ENCODE results near the gene NCOA6. TPM values are rescaled to one million over a fixed set of nuclear protein-coding genes. Genes with fewer than 3 reads are reported as not detected.

NCOA6 gene
- polyA plus RNA-seq, 2 donors = 12.7 to 22.5 TPM

- no peaks in the 10 kb centered on the region for H3K9me3 ChIP-seq (ENCODE audit: control insufficient read depth in 2 of 2, insufficient read depth in 1 of 2, low read depth in 1 of 2, low read length in 1 of 2)
- 1% methylated on average over 60 to 82 of the region's 82 CpGs for WGBS, 2 donors
- peak within 1 kb of the TSS; percentile 83 for H3K4me3 ChIP-seq (ENCODE audit: low read depth in 1 of 2, low read length in 2 of 2)
- H3K4me1 ChIP-seq (ENCODE audit: control insufficient read depth in 2 of 2, insufficient read depth in 2 of 2, low read length in 1 of 2) = peaks cover 0 to 9% of the 10 kb centered on the region in 2 donors
- peak within 1 kb of the TSS; percentile 99 for H3K27ac ChIP-seq (ENCODE audit: low read depth in 2 of 2, low read length in 1 of 2)
- H3K27me3 ChIP-seq (ENCODE audit: control insufficient read depth in 1 of 2, insufficient read depth in 2 of 2, low read length in 2 of 2) = no peaks in the 10 kb centered on the region
- peaks cover 0 to 3% of the 10 kb centered on the region in 2 donors for H3K36me3 ChIP-seq (ENCODE audit: control insufficient read depth in 2 of 2, insufficient read depth in 2 of 2, low read length in 1 of 2)
Observed at GRCh38 chr20:34704177-34705007, 121.1 kb downstream of the NCOA6 start, which contains the start of gene TP53INP2. TSS of gene TP53INP2 (plus strand) at chr20:34704344. CDS start at chr20:34708740, 4,396 bp downstream.

- WGBS, 2 donors = 0 to 1% methylated on average over 32 to 36 of the region's 38 CpGs
- peak overlapping the region; percentile 83 for H3K4me3 ChIP-seq (ENCODE audit: low read depth in 1 of 2, low read length in 2 of 2)
- peaks cover 0 to 2% of the 10 kb centered on the region in 2 donors for H3K4me1 ChIP-seq (ENCODE audit: control insufficient read depth in 2 of 2, insufficient read depth in 2 of 2, low read length in 1 of 2)
- peak overlapping the region; percentile 99 for H3K27ac ChIP-seq (ENCODE audit: low read depth in 2 of 2, low read length in 1 of 2)
- no peaks in the 10 kb centered on the region for H3K9me3 ChIP-seq (ENCODE audit: control insufficient read depth in 2 of 2, insufficient read depth in 1 of 2, low read depth in 1 of 2, low read length in 1 of 2)
- H3K27me3 ChIP-seq (ENCODE audit: control insufficient read depth in 1 of 2, insufficient read depth in 2 of 2, low read length in 2 of 2) = no peaks in the 10 kb centered on the region
- H3K36me3 ChIP-seq (ENCODE audit: control insufficient read depth in 2 of 2, insufficient read depth in 2 of 2, low read length in 1 of 2) = peaks cover 0 to 3% of the 10 kb centered on the region in 2 donors
Observed at GRCh38 chr20:34703424-34704176, 121.9 kb downstream of the NCOA6 start.

GRCh38 chr20:34703061-34703423 lies 122.4 kb downstream of the NCOA6 start:
- no peaks in the 10 kb centered on the region for H3K27me3 ChIP-seq (ENCODE audit: control insufficient read depth in 1 of 2, insufficient read depth in 2 of 2, low read length in 2 of 2)
- H3K9me3 ChIP-seq (ENCODE audit: control insufficient read depth in 2 of 2, insufficient read depth in 1 of 2, low read depth in 1 of 2, low read length in 1 of 2) = no peaks in the 10 kb centered on the region
- H3K36me3 ChIP-seq (ENCODE audit: control insufficient read depth in 2 of 2, insufficient read depth in 2 of 2, low read length in 1 of 2) = peaks cover 0 to 3% of the 10 kb centered on the region in 2 donors
- H3K27ac ChIP-seq (ENCODE audit: low read depth in 2 of 2, low read length in 1 of 2) = peak overlapping the region; percentile 56 to 99
- peak overlapping the region in 1 of 2 donors; percentile 83 for H3K4me3 ChIP-seq (ENCODE audit: low read depth in 1 of 2, low read length in 2 of 2)
- peaks cover 0 to 2% of the 10 kb centered on the region in 2 donors for H3K4me1 ChIP-seq (ENCODE audit: control insufficient read depth in 2 of 2, insufficient read depth in 2 of 2, low read length in 1 of 2)
- WGBS, 2 donors = 34 to 35% methylated on average over 3 of the region's 3 CpGs

- no peaks in the 10 kb centered on the region for H3K27me3 ChIP-seq (ENCODE audit: control insufficient read depth in 1 of 2, insufficient read depth in 2 of 2, low read length in 2 of 2)
- H3K4me1 ChIP-seq (ENCODE audit: control insufficient read depth in 2 of 2, insufficient read depth in 2 of 2, low read length in 1 of 2) = peaks cover 0 to 2% of the 10 kb centered on the region in 2 donors
- H3K4me3 ChIP-seq (ENCODE audit: low read depth in 1 of 2, low read length in 2 of 2) = no peak overlapping the region
- 80% methylated on average over 6 of the region's 6 CpGs for WGBS, 2 donors
- no peaks in the 10 kb centered on the region for H3K9me3 ChIP-seq (ENCODE audit: control insufficient read depth in 2 of 2, insufficient read depth in 1 of 2, low read depth in 1 of 2, low read length in 1 of 2)
- H3K27ac ChIP-seq (ENCODE audit: low read depth in 2 of 2, low read length in 1 of 2) = no peak overlapping the region
- no peaks in the 10 kb centered on the region for H3K36me3 ChIP-seq (ENCODE audit: control insufficient read depth in 2 of 2, insufficient read depth in 2 of 2, low read length in 1 of 2)
Observed at GRCh38 chr20:34701405-34702085, 123.9 kb downstream of the NCOA6 start.

- H3K9me3 ChIP-seq (ENCODE audit: control insufficient read depth in 2 of 2, insufficient read depth in 1 of 2, low read depth in 1 of 2, low read length in 1 of 2) = no peaks in the 10 kb centered on the region
- H3K36me3 ChIP-seq (ENCODE audit: control insufficient read depth in 2 of 2, insufficient read depth in 2 of 2, low read length in 1 of 2) = no peaks in the 10 kb centered on the region
- H3K4me1 ChIP-seq (ENCODE audit: control insufficient read depth in 2 of 2, insufficient read depth in 2 of 2, low read length in 1 of 2) = no peaks in the 10 kb centered on the region
- H3K4me3 ChIP-seq (ENCODE audit: low read depth in 1 of 2, low read length in 2 of 2) = no peak overlapping the region
- no peaks in the 10 kb centered on the region for H3K27me3 ChIP-seq (ENCODE audit: control insufficient read depth in 1 of 2, insufficient read depth in 2 of 2, low read length in 2 of 2)
- no peak overlapping the region for H3K27ac ChIP-seq (ENCODE audit: low read depth in 2 of 2, low read length in 1 of 2)
- WGBS, 2 donors = 55 to 61% methylated on average over 4 of the region's 4 CpGs
Observed at GRCh38 chr20:34693414-34693813, 132.0 kb downstream of the NCOA6 start.

GRCh38 chr20:34691838-34692237 lies 133.6 kb downstream of the NCOA6 start:
- Histone ChIP-seq H3K4me1 (ENCODE audit: control insufficient read depth in 2 of 2, insufficient read depth in 2 of 2, low read length in 1 of 2) (no peaks in the 10 kb centered on the region), H3K27ac (ENCODE audit: low read depth in 2 of 2, low read length in 1 of 2) (no peak overlapping the region), H3K27me3 (ENCODE audit: control insufficient read depth in 1 of 2, insufficient read depth in 2 of 2, low read length in 2 of 2) (no peaks in the 10 kb centered on the region), H3K4me3 (ENCODE audit: low read depth in 1 of 2, low read length in 2 of 2) (no peak overlapping the region), H3K9me3 (ENCODE audit: control insufficient read depth in 2 of 2, insufficient read depth in 1 of 2, low read depth in 1 of 2, low read length in 1 of 2) (no peaks in the 10 kb centered on the region), H3K36me3 (ENCODE audit: control insufficient read depth in 2 of 2, insufficient read depth in 2 of 2, low read length in 1 of 2) (no peaks in the 10 kb centered on the region)
- 78% methylated on average over 3 of the region's 3 CpGs for WGBS, 2 donors

GRCh38 chr20:34689486-34689885 lies 136.0 kb downstream of the NCOA6 start:
- no peaks in the 10 kb centered on the region for H3K36me3 ChIP-seq (ENCODE audit: control insufficient read depth in 2 of 2, insufficient read depth in 2 of 2, low read length in 1 of 2)
- no peaks in the 10 kb centered on the region for H3K4me1 ChIP-seq (ENCODE audit: control insufficient read depth in 2 of 2, insufficient read depth in 2 of 2, low read length in 1 of 2)
- no peaks in the 10 kb centered on the region for H3K9me3 ChIP-seq (ENCODE audit: control insufficient read depth in 2 of 2, insufficient read depth in 1 of 2, low read depth in 1 of 2, low read length in 1 of 2)
- H3K27me3 ChIP-seq (ENCODE audit: control insufficient read depth in 1 of 2, insufficient read depth in 2 of 2, low read length in 2 of 2) = no peaks in the 10 kb centered on the region
- WGBS, 2 donors = 70% methylated on average over 2 of the region's 2 CpGs
- H3K27ac ChIP-seq (ENCODE audit: low read depth in 2 of 2, low read length in 1 of 2) = peak overlapping the region in 1 of 2 donors; percentile 42
- no peak overlapping the region for H3K4me3 ChIP-seq (ENCODE audit: low read depth in 1 of 2, low read length in 2 of 2)

- WGBS, 2 donors = 94 to 96% methylated on average over 3 of the region's 3 CpGs
- H3K4me1 ChIP-seq (ENCODE audit: control insufficient read depth in 2 of 2, insufficient read depth in 2 of 2, low read length in 1 of 2) = no peaks in the 10 kb centered on the region
- no peaks in the 10 kb centered on the region for H3K27me3 ChIP-seq (ENCODE audit: control insufficient read depth in 1 of 2, insufficient read depth in 2 of 2, low read length in 2 of 2)
- H3K27ac ChIP-seq (ENCODE audit: low read depth in 2 of 2, low read length in 1 of 2) = no peak overlapping the region
- no peaks in the 10 kb centered on the region for H3K36me3 ChIP-seq (ENCODE audit: control insufficient read depth in 2 of 2, insufficient read depth in 2 of 2, low read length in 1 of 2)
- H3K9me3 ChIP-seq (ENCODE audit: control insufficient read depth in 2 of 2, insufficient read depth in 1 of 2, low read depth in 1 of 2, low read length in 1 of 2) = no peaks in the 10 kb centered on the region
- H3K4me3 ChIP-seq (ENCODE audit: low read depth in 1 of 2, low read length in 2 of 2) = no peak overlapping the region
Observed at GRCh38 chr20:34683667-34684066, 141.8 kb downstream of the NCOA6 start.

- no peaks in the 10 kb centered on the region for H3K36me3 ChIP-seq (ENCODE audit: control insufficient read depth in 2 of 2, insufficient read depth in 2 of 2, low read length in 1 of 2)
- no peak overlapping the region for H3K27ac ChIP-seq (ENCODE audit: low read depth in 2 of 2, low read length in 1 of 2)
- no peaks in the 10 kb centered on the region for H3K27me3 ChIP-seq (ENCODE audit: control insufficient read depth in 1 of 2, insufficient read depth in 2 of 2, low read length in 2 of 2)
- no peak overlapping the region for H3K4me3 ChIP-seq (ENCODE audit: low read depth in 1 of 2, low read length in 2 of 2)
- no peaks in the 10 kb centered on the region for H3K9me3 ChIP-seq (ENCODE audit: control insufficient read depth in 2 of 2, insufficient read depth in 1 of 2, low read depth in 1 of 2, low read length in 1 of 2)
- H3K4me1 ChIP-seq (ENCODE audit: control insufficient read depth in 2 of 2, insufficient read depth in 2 of 2, low read length in 1 of 2) = no peaks in the 10 kb centered on the region
Observed at GRCh38 chr20:34680586-34681175, 144.8 kb downstream of the NCOA6 start.

All from esophagus (tissue), 2 donors.